Activated B cell treated with CpG ODN at 0.5 μM for 24 hours (primary cell): ENCODE data around the gene PITPNM1. TPM values are rescaled to one million over a fixed set of nuclear protein-coding genes. Genes with fewer than 3 reads are reported as not detected.

ENCODE experiments used
- ATAC-seq: fragments of 200-7000 bp; cut with Tn5 transposase; one replicate; pipeline ENCODE4 v1.10.0; 2021; ENCODE audit warnings: low read depth, mild to moderate bottlenecking, moderate library complexity
- CTCF ChIA-PET: fragments of 350-600 bp; sonication (Branson Sonifier 250); formaldehyde crosslinking; loops from one replicate; lab custom pipeline; 2021; ENCODE audit warnings: antibody characterized with exemption; lab: Charles Lee
- POLR2A ChIA-PET: fragments of 350-600 bp; sonication (Branson Sonifier 250); formaldehyde crosslinking; loops from one replicate; lab custom pipeline; 2021; ENCODE audit warnings: antibody characterized with exemption; lab: Charles Lee
- DNase-seq: peaks from one replicate; pipeline ENCODE4 v3.0.0; 2022
- H3K27ac Mint-ChIP-seq: one replicate; pipeline ENCODE4 v1.8.0; 2020; ENCODE audit warnings: mixed read lengths
- H3K27me3 Mint-ChIP-seq: one replicate; pipeline ENCODE4 v1.8.0; 2021; ENCODE audit warnings: mixed read lengths
- H3K36me3 Mint-ChIP-seq: one replicate; pipeline ENCODE4 v1.8.0; 2021; ENCODE audit warnings: low read depth, mixed read lengths
- H3K4me1 Mint-ChIP-seq: one replicate; pipeline ENCODE4 v1.8.0; 2021; ENCODE audit warnings: mixed read lengths
- H3K4me3 Mint-ChIP-seq: one replicate; pipeline ENCODE4 v1.8.0; 2020; ENCODE audit warnings: mild to moderate bottlenecking, mixed read lengths
- H3K9me3 Mint-ChIP-seq: one replicate; pipeline ENCODE4 v1.8.0; 2020; ENCODE audit warnings: mixed read lengths
- intact Hi-C: fragments of 100-400 bp; cut with micrococcal nuclease; formaldehyde crosslinking; loops from one replicate; pipeline ENCODE4 v1.15.1; 2024
- total RNA-seq: library from RNA; stranded (reverse); gene quantifications from 2 replicates; pipeline ENCODE4 v1.2.3, GENCODE V29; 2022
- TF ChIP-seq, protein P1 (sequence below): fragments of 200-600 bp; IDR thresholded peaks from one replicate; pipeline ENCODE4 v1.8.0; 2022; ENCODE audit warnings: antibody characterized with exemption, mild to moderate bottlenecking

Gene PITPNM1
- total RNA-seq, 1 donor from 2014 or later = 111 TPM

DNA sequence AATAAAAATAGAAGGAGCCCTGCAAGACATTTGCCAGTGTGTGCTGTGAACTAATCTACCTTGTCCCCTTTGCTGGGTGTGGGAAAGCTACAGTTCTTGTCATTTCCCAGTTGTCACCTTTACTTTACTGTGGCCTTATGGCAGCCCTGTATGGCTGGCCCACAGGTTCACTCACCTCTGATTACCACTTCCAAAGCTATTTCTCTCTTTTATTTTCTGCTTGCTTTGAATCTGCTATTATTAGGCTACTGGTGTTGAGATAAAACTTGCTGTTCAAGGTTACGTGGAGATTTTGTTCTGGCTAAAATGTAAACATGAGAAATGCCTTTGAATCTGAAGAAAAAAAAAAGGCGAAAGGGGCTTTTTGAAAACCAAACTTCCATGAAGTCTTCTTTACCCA lies 27.7 kb upstream of the PITPNM1 start:
- peaks cover 9% of the 10 kb centered on the region for H3K27me3 Mint-ChIP-seq
- H3K4me1 Mint-ChIP-seq = no peaks in the 10 kb centered on the region
- ATAC-seq = no peak
- DNase-seq = no peak
- ChIA-PET POLR2A (no interaction called here), CTCF (no interaction called here)
- H3K36me3 Mint-ChIP-seq = no peaks in the 10 kb centered on the region
- TF ChIP-seq, protein P1, sequence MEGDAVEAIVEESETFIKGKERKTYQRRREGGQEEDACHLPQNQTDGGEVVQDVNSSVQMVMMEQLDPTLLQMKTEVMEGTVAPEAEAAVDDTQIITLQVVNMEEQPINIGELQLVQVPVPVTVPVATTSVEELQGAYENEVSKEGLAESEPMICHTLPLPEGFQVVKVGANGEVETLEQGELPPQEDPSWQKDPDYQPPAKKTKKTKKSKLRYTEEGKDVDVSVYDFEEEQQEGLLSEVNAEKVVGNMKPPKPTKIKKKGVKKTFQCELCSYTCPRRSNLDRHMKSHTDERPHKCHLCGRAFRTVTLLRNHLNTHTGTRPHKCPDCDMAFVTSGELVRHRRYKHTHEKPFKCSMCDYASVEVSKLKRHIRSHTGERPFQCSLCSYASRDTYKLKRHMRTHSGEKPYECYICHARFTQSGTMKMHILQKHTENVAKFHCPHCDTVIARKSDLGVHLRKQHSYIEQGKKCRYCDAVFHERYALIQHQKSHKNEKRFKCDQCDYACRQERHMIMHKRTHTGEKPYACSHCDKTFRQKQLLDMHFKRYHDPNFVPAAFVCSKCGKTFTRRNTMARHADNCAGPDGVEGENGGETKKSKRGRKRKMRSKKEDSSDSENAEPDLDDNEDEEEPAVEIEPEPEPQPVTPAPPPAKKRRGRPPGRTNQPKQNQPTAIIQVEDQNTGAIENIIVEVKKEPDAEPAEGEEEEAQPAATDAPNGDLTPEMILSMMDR = no peak
- no peak overlapping the region for H3K4me3 Mint-ChIP-seq
- intact Hi-C loops = no loop called here
- H3K27ac Mint-ChIP-seq = no peak overlapping the region
- peaks cover 9% of the 10 kb centered on the region for H3K9me3 Mint-ChIP-seq

GRCh38 chr11:67530282-67530592 lies 25.1 kb upstream of the PITPNM1 start:
- no peaks in the 10 kb centered on the region for H3K36me3 Mint-ChIP-seq
- DNase-seq (no peak), ATAC-seq (no peak)
- ChIA-PET CTCF (no interaction called here), POLR2A (no interaction called here)
- intact Hi-C loops = no loop called here
- TF ChIP-seq, protein P1 = no peak
- H3K27me3 Mint-ChIP-seq = peaks cover 20% of the 10 kb centered on the region
- no peak overlapping the region for H3K27ac Mint-ChIP-seq
- H3K4me1 Mint-ChIP-seq = no peaks in the 10 kb centered on the region
- H3K4me3 Mint-ChIP-seq = no peak overlapping the region
- peaks cover 10% of the 10 kb centered on the region for H3K9me3 Mint-ChIP-seq

DNA sequence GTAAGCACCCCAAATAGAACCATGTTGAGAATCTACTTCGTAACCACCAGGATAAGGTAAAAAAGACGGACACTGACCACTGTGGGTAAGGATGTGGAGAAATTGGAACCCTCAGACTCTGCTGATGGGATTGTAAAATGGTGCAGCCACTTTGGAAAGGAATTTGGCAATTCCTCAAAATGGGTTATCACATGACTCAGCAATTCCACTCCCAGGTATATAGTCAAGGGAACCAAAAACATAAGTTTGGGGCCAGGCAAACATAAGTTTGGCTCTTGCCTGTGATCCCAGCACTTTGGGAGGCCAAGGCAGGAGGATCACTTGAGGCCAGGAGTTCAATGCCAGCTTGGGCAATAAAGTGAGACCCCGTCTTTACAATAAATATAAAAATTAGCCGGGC lies 23.2 kb upstream of the PITPNM1 start:
- H3K9me3 Mint-ChIP-seq = peaks cover 7% of the 10 kb centered on the region
- no peak overlapping the region for H3K4me3 Mint-ChIP-seq
- no peak overlapping the region for H3K27ac Mint-ChIP-seq
- ATAC-seq (no peak), DNase-seq (no peak)
- CTCF ChIA-PET = no interaction called here
- TF ChIP-seq, protein P1 = no peak
- H3K4me1 Mint-ChIP-seq = no peaks in the 10 kb centered on the region
- POLR2A ChIA-PET = no interaction called here
- H3K27me3 Mint-ChIP-seq = peaks cover 24% of the 10 kb centered on the region
- H3K36me3 Mint-ChIP-seq = no peaks in the 10 kb centered on the region
- intact Hi-C loops = no loop called here

DNA sequence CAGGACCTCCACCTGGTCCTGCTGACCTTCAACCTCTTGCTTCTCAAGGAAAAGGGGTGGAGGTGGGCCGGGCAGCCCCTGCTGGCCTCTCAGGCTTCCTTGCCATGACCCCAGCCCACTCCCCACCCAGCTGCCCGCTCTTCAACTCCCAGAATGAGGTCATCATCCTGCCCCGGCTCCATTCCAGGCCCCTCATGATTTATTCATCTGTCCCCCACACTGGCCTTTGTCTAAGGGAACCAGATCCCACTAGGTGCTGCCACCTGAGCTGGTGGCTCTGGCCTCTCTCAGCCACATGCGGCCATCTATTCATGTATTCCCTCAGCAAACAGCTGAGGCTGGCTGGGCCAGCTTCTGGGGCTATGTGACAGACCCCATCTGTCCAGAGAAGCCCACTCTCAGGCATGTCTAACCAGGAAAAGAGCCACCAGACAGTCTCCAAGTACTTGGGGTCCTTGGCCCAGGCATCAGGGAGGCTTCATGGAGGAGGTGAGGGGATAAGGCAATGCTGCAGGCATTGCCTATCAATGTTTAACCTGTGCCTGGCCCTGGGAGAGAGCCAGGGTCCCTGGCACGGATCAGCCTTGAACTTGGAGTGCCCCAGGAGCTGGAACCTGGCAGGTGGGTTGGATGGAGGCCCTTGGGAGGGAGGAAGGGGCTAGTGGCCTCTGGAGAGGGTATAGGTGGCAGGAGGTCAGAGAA lies 20.3 kb upstream of the PITPNM1 start:
- DNase-seq = no peak
- no peak for ATAC-seq
- no peak overlapping the region for H3K4me3 Mint-ChIP-seq
- POLR2A ChIA-PET = no interaction called here
- no peak overlapping the region for H3K27ac Mint-ChIP-seq
- no peaks in the 10 kb centered on the region for H3K36me3 Mint-ChIP-seq
- TF ChIP-seq, protein P1 = no peak
- H3K4me1 Mint-ChIP-seq = no peaks in the 10 kb centered on the region
- CTCF ChIA-PET = no interaction called here
- peaks cover 3% of the 10 kb centered on the region for H3K9me3 Mint-ChIP-seq
- intact Hi-C loops = no loop called here
- peaks cover 26% of the 10 kb centered on the region for H3K27me3 Mint-ChIP-seq

- H3K27me3 Mint-ChIP-seq = peaks cover 26% of the 10 kb centered on the region
- ChIA-PET CTCF (no interaction called here), POLR2A (no interaction called here)
- ATAC-seq (no peak), DNase-seq (no peak)
- H3K36me3 Mint-ChIP-seq = no peaks in the 10 kb centered on the region
- intact Hi-C loops = no loop called here
- TF ChIP-seq, protein P1 = no peak
- H3K9me3 Mint-ChIP-seq = peaks cover 3% of the 10 kb centered on the region
- no peak overlapping the region for H3K4me3 Mint-ChIP-seq
- no peaks in the 10 kb centered on the region for H3K4me1 Mint-ChIP-seq
- H3K27ac Mint-ChIP-seq = no peak overlapping the region
Observed at GRCh38 chr11:67524480-67524808, 19.3 kb upstream of the PITPNM1 start.
